GM12874 (cell line): ENCODE measurements around the gene ARHGAP19.
A peak's percentile ranks its signal among the peaks of the same experiment; 100 is the strongest.

Experiments
- TF ChIP-seq, protein P1 (sequence below): IDR thresholded peaks from 2 replicates; pipeline ENCODE4 v1.5.1; 2011; ENCODE audit warnings: low read depth, mild to moderate bottlenecking, control low read depth, low read length, moderate library complexity; ENCODE audit not compliant: insufficient read depth

The ARHGAP19 gene

DNA sequence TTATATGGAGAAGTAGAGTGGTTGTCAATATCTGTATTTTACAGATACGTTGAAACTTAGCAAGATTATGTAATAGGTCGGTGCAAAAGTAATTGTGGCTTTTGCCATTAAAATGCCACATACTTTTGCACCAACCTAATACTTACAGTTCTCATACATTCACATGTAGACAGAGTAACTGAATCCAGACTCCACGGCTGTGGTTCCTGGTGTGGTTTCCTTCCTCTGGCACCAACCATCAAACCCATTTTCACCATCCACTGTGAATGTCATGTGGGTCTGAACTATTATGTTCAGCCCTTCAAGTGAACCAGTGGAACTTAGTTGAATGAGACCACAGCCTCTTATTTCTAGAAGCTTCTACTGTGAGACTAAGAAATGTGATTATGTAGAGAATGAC is 75.1 kb downstream of the ARHGAP19 start:
- TF ChIP-seq, protein P1, sequence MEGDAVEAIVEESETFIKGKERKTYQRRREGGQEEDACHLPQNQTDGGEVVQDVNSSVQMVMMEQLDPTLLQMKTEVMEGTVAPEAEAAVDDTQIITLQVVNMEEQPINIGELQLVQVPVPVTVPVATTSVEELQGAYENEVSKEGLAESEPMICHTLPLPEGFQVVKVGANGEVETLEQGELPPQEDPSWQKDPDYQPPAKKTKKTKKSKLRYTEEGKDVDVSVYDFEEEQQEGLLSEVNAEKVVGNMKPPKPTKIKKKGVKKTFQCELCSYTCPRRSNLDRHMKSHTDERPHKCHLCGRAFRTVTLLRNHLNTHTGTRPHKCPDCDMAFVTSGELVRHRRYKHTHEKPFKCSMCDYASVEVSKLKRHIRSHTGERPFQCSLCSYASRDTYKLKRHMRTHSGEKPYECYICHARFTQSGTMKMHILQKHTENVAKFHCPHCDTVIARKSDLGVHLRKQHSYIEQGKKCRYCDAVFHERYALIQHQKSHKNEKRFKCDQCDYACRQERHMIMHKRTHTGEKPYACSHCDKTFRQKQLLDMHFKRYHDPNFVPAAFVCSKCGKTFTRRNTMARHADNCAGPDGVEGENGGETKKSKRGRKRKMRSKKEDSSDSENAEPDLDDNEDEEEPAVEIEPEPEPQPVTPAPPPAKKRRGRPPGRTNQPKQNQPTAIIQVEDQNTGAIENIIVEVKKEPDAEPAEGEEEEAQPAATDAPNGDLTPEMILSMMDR = no peak

DNA sequence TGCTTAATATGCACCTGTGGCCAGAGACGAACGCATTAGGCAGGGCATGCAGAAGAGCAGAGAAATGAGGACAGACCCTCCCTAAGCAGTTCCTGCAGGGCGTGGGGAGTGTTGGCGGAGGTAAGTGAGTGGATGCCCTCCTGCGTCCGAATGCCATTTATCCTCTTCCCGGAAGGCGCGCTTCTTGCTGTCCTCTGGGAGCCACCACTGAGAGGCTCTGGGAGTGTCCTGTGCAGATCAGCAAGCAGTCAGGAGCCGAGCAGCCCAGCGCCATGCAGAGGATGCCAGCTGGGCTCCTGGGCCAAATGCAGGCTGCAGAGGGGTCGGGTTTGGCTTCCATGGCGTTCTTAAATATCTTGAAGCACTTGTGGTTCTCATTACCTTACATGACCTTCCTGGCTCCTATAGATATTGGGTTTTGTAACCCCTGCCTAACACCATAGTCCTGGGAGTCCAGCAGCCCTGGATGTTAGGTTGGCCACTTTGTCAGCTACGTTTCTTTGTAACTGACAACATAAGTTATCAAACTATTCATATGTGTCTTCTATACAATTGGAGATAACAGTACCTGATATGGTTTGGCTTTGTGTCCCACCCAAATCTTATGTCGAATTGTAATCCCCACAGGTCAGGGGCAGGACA is 76.7 kb downstream of the ARHGAP19 start:
- TF ChIP-seq, protein P1 = no peak

- TF ChIP-seq, protein P1 = no peak
These were observed 79.0 kb downstream of the ARHGAP19 start for GRCh38 chr10:97213431-97213830.

DNA sequence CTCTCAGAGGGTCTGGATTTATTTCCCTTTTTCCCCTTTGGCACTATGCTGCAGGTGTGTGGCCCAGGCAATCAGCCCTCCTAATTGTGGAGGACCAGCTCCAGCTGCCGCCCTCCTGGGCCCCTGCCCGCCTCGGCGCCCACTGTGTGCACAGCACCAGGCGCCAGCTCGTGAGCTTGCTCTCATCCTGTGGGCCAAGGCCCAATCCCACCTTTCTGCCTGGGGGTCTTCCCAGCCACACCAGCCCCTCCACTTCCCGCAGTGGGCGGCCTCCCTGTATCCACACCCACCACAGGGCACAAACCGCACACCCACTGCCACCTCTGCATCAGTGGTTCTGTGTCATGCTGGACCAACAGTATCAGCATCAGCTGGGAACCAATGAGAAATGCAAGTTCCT is 81.2 kb downstream of the ARHGAP19 start:
- TF ChIP-seq, protein P1 = no peak

GRCh38 chr10:97210543-97210960 is 81.9 kb downstream of the ARHGAP19 start:
- TF ChIP-seq, protein P1 = peak; percentile 86

DNA sequence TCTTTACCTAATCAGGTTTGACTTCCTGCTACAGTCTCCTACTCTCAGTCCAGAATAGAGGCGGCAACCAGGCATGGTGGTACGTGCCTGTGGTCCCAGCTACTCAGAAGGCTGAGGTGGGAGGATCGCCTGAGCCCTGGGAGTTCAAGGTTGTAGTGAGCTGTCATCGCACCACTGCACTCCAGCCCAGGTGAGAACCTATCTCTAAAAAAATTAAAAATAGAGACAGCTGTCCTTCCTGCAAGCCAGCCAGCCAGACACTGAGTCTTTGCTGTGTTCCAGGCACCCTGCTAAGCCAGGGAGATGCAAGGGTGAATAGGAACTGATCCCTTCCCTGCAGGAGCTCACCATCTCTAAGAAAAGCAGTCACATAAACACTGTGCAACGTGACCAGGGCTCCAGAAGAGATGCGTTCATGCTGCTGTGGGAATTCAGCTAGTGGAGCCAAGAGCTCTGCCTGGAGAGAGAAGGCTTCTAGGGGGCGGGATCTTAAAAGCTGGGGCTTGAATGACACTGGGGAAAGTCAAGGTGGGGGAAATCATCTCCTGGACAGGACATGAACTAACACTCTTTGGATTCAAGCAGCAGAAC is 84.6 kb downstream of the ARHGAP19 start:
- TF ChIP-seq, protein P1 = no peak

DNA sequence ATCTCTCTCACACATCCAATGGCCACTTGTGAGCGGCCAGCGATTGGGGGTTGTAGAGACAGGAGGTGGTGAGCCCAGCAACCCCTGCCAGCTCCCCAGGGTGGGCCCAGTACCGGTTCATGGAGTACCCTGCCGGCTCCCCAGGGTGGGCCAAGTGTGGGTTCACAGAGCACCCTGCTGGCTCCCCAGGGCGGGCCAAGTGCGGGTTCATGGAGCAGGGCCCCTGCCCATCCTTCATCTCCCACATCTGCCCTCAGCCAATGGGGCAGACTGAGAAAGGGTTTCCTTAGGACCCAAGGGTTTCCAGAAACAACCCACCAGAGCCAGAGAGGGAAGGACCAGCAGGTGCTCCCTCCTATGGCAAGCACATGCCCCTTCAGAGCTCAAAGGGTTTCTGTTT is 85.3 kb downstream of the ARHGAP19 start:
- TF ChIP-seq, protein P1 = no peak
